Panc1 (cell line): ENCODE measurements around the gene RCCD1. TPM values are rescaled to one million over a fixed set of nuclear protein-coding genes. Genes with fewer than 3 reads are reported as not detected.

Experiments used
- ATAC-seq: fragments of 200-7000 bp; cut with Tn5 transposase; 2 replicates; pipeline ENCODE4 v1.9.1; 2020; ENCODE audit warnings: mild to moderate bottlenecking, moderate library complexity
- BruUV-seq: library from RNA; stranded (reverse); fragments of 400-500 nt; replicated peaks from 2 replicates; lab custom pipeline; 2021; lab: Mats Ljungman, UMichigan
- CTCF ChIA-PET: fragments of 300-600 bp; sonication (Branson Sonifier 250); formaldehyde crosslinking; loops from one replicate; lab custom pipeline; 2022; ENCODE audit warnings: antibody characterized with exemption; lab: Charles Lee
- POLR2A ChIA-PET: fragments of 300-600 bp; sonication (Branson Sonifier 250); formaldehyde crosslinking; loops from one replicate; lab custom pipeline; 2022; ENCODE audit warnings: antibody characterized with exemption; lab: Charles Lee
- DNase-seq: peaks from one replicate; pipeline ENCODE4 v3.0.0-alpha.2; 2010; ENCODE audit warnings: low read depth, low spot score
- H3K27ac ChIP-seq: 2 replicates; pipeline ENCODE4 v1.5.1; 2011; ENCODE audit warnings: mild to moderate bottlenecking, low read length, inconsistent platforms
- H3K27me3 ChIP-seq: fragments of 200-500 bp; sonication (Bioruptor generic); 2 replicates; pipeline ENCODE4 v1.6.0; 2014; ENCODE audit warnings: low read length, inconsistent platforms; ENCODE audit not compliant: control insufficient read depth, insufficient read depth
- H3K36me3 ChIP-seq: fragments of 200-500 bp; sonication (Bioruptor generic); 2 replicates; pipeline ENCODE4 v1.5.1; 2014; ENCODE audit warnings: inconsistent platforms, mild to moderate bottlenecking, low read length, moderate library complexity; ENCODE audit not compliant: control insufficient read depth, insufficient read depth
- H3K4me1 ChIP-seq: 2 replicates; pipeline ENCODE4 v1.5.1; 2011; ENCODE audit warnings: inconsistent platforms, mild to moderate bottlenecking, low read length, moderate library complexity; ENCODE audit not compliant: control insufficient read depth, insufficient read depth
- H3K4me3 ChIP-seq, 2 experiments: 2 replicates each; pipeline ENCODE4 v1.5.1; 2011 to 2012; ENCODE audit warnings: low read depth in 2 of 2, low read length in 2 of 2, mild to moderate bottlenecking in 2 of 2, inconsistent platforms in 1 of 2, moderate library complexity in 1 of 2
- H3K9me3 ChIP-seq: fragments of 200-500 bp; sonication (Bioruptor generic); 2 replicates; pipeline ENCODE4 v1.5.1; 2014; ENCODE audit warnings: low read depth, mild to moderate bottlenecking, inconsistent platforms, low read length, moderate library complexity; ENCODE audit not compliant: control insufficient read depth, insufficient read depth
- CTCF ChIP-seq: fragments of 450-650 bp; IDR thresholded peaks from 2 replicates; pipeline ENCODE4 v1.5.1; 2017; ENCODE audit warnings: mild to moderate bottlenecking
- POLR2AphosphoS5 ChIP-seq: IDR thresholded peaks from 2 replicates; pipeline ENCODE4 v1.6.1; 2012; ENCODE audit warnings: mild to moderate bottlenecking, low read depth, low read length, moderate library complexity
- REST ChIP-seq, 2 experiments: IDR thresholded peaks; 2 replicates each; pipeline ENCODE4 v1.6.1; 2011 to 2012; ENCODE audit warnings: low read depth in 2 of 2, control low read depth in 1 of 2, low read length in 1 of 2, mild to moderate bottlenecking in 1 of 2, moderate library complexity in 1 of 2; ENCODE audit not compliant: insufficient read depth in 1 of 2
- SIN3A ChIP-seq: IDR thresholded peaks from 2 replicates; pipeline ENCODE4 v1.6.1; 2012; ENCODE audit warnings: low read depth, mild to moderate bottlenecking, low read length, moderate library complexity, borderline replicate concordance; ENCODE audit not compliant: insufficient read depth
- TCF7L2 ChIP-seq: IDR thresholded peaks from 2 replicates; pipeline ENCODE4 v1.6.1; 2011; ENCODE audit warnings: mild to moderate bottlenecking, low read depth, low read length, inconsistent platforms
- in situ Hi-C: cut with HindIII; loops from 2 replicates; pipeline ENCODE4 v1.10.0; 2016; ENCODE audit warnings: low sequenced_read_pairs, low pct_unique_long_range_greater_than_20kb
- intact Hi-C: fragments of 100-400 bp; cut with micrococcal nuclease; formaldehyde crosslinking; loops from one replicate; pipeline ENCODE4 v1.10.0; 2022; ENCODE audit not compliant: unreplicated experiment
- total RNA-seq: library from RNA; stranded (reverse); gene quantifications from one replicate; pipeline ENCODE4 v1.2.1, GENCODE V29; 2021; ENCODE audit not compliant: unreplicated experiment

RCCD1 gene
- total RNA-seq, 1 experiment from 2014 or later = 23.6 TPM

GRCh38 chr15:90918835-90919234, 35.8 kb upstream of the RCCD1 start:
- BruUV-seq = no TSS peak
- Histone ChIP-seq H3K4me3 (no peak overlapping the region), H3K27me3 (no peaks in the 10 kb centered on the region), H3K4me1 (no peaks in the 10 kb centered on the region), H3K27ac (no peak overlapping the region), H3K9me3 (no peaks in the 10 kb centered on the region), H3K36me3 (peaks cover 2% of the 10 kb centered on the region)
- TF ChIP-seq TCF7L2 (no peak), REST (IDR thresholded peaks at IDR 0.05; ENCODE audit: insufficient read depth in 1 of 2, low read depth in 2 of 2, low read length in 1 of 2) (no peak), CTCF (no peak), SIN3A (no peak), POLR2AphosphoS5 (no peak)
- no peak for ATAC-seq
- no peak for DNase-seq
- intact Hi-C loops = no loop called here
- in situ Hi-C loops = no loop called here
- POLR2A ChIA-PET = interaction anchor here (0.6 kb wide), 1 partner anchor 11 kb away, joined by 3 read pairs; no protein-coding TSS in a partner anchor
- CTCF ChIA-PET = interaction anchor here (1.0 kb wide), 1 partner anchor 13 kb away, joined by 3 read pairs; no protein-coding TSS in a partner anchor

GRCh38 chr15:90921887-90922286, 32.8 kb upstream of the RCCD1 start:
- POLR2A ChIA-PET = no interaction called here
- no TSS peak for BruUV-seq
- ATAC-seq = no peak

More at GRCh38 chr15:90921887-90922286, 32.8 kb upstream of the RCCD1 start:
- no peak for DNase-seq
- H3K9me3 ChIP-seq = no peaks in the 10 kb centered on the region
- in situ Hi-C loops (no loop called here), intact Hi-C loops (no loop called here)
- no peaks in the 10 kb centered on the region for H3K4me1 ChIP-seq
- H3K36me3 ChIP-seq = peaks cover 2% of the 10 kb centered on the region; the same call in 1 of the 2 replicates
- H3K27ac ChIP-seq = no peak overlapping the region
- TF ChIP-seq POLR2AphosphoS5 = no peak
- TF ChIP-seq CTCF = no peak
- no peak for TF ChIP-seq REST (IDR thresholded peaks at IDR 0.05; ENCODE audit: insufficient read depth in 1 of 2, low read depth in 2 of 2, low read length in 1 of 2)
- no peak for TF ChIP-seq SIN3A
- no peak for TF ChIP-seq TCF7L2
- no peak overlapping the region for H3K4me3 ChIP-seq
- CTCF ChIA-PET = interaction anchor here (0.6 kb wide), 1 partner anchor 117 kb away, joined by 4 read pairs; no protein-coding TSS in a partner anchor
- no peaks in the 10 kb centered on the region for H3K27me3 ChIP-seq
